ENCODE results near the gene BST1.

BST1 gene

GRCh38 chr4:15657366-15657765 is 45.5 kb upstream of the BST1 start:
- no peak for DNase-seq (ENCODE audit: extremely low read depth, low read depth)
- no peak for TF ChIP-seq CTCF (IDR thresholded peaks at IDR 0.05; ENCODE audit: low read depth, low read length)

DNA sequence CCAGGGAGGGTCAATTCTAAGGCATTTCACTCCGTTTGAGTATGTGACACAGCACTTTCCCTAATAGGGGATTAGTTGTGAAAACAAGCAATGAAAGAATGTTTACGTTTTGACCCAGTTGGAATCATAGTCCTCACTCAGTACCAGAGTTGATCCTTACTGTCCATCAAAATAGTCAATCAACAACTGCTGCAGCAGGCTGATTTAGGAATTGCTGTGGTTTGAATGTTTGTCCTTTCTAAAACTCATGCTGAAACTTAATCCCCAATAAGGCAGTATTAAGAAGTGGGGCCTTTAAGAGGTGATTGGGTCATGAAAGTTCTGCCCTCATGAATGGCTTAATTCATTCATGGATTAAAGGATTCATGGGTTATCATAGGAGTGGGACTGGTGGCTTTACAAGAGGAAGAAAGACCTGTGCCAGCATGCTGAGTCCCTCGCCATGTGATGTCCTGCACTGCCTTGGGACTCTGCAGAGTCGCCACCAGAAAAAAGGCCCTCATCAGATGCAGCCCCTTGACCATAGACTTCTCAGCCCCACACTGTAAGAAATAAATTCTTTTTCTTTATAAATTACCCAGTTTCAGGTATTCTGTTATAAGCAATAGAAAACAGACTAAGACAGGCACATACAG is 44.6 kb upstream of the BST1 start:
- no peak for DNase-seq (ENCODE audit: extremely low read depth, low read depth)
- no peak for TF ChIP-seq CTCF (IDR thresholded peaks at IDR 0.05; ENCODE audit: low read depth, low read length)

DNA sequence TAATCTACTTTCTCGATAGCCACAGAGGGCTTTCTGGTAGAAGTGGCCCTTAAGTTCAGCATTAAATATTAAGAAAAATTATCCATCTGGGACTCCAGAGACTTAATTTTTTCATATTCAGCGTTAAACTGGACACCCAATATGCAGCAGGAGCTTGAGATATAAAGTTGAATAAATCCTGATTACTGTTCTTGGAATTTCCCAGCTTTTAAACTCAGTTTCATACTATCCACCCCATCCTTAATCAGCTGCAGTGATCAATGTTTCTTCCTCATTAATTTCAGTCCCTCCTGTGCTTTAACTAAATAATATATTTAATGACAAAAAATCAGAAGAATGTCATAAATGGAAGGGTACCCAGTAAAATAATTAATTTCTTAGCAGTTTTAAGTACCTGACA is 44.1 kb upstream of the BST1 start:
- no peak for DNase-seq (ENCODE audit: extremely low read depth, low read depth)
- no peak for TF ChIP-seq CTCF (IDR thresholded peaks at IDR 0.05; ENCODE audit: low read depth, low read length)

DNA sequence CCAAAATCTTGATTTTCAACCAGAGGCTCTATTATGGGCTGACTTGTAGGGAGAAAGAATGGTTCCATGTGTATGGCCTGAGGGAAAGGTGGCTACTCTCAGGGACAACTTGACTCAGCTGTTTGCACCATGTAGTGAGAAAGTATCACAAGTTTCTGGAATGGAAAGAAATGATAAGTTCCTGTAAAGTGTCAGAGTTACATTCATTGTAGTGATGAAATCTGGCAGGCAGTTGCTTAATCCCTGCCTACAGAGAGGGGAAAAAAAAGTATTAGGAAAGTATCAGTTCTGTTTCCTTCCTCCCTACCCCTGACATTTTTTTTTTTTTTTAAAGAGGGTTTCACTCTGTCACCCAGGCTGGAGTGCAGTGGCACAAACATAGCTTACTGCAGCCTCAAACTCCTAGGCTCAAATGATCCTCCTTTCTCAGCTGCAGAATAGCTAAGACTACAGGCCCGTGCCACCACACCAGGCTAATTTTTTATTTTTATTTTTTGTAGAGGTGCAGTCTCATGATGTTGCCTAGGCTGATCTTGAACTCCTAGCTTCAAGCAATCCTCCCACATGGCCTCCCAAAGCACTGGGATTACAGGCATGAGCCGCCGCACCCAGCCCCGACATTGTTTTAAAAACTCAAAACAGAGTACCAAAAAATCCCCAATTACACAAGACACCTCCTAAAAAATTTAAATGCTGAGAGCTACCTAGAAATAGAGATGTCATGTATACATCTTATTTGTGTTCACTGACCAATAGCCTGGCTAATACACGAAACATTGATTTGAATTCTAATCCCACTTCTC is 42.9 kb upstream of the BST1 start:
- no peak for DNase-seq (ENCODE audit: extremely low read depth, low read depth)
- TF ChIP-seq CTCF (IDR thresholded peaks at IDR 0.05; ENCODE audit: low read depth, low read length) = no peak

DNA sequence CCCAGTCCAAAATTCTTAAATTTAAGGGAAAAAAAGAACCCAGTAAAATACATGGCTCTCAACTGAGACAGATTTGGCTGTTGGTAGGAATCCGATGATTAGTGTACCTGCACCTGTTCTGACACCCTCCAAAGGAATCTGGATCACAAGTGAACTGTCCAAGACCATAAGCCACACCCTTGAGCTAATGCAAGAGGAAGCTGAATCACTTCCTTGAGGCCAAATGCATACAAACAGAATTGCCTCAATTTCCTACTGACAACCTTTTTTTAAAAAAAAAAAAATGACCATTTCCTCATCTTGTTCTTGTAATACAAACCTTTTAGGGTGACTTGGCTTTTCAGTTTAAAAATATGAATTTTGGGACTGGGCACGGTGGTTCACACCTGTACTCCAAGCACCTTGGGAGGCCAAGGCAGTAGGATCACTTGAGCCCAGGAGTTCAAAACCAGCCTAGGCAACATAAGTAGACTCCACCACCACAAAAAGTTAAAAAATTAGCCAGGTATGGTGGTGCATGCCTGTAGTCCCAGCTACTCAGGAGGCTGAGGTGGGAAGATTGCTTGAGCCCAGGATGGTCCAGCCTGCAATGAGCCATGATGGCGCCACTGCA is 37.0 kb upstream of the BST1 start:
- TF ChIP-seq CTCF (IDR thresholded peaks at IDR 0.05; ENCODE audit: low read depth, low read length) = no peak
- DNase-seq (ENCODE audit: extremely low read depth, low read depth) = no peak

DNA sequence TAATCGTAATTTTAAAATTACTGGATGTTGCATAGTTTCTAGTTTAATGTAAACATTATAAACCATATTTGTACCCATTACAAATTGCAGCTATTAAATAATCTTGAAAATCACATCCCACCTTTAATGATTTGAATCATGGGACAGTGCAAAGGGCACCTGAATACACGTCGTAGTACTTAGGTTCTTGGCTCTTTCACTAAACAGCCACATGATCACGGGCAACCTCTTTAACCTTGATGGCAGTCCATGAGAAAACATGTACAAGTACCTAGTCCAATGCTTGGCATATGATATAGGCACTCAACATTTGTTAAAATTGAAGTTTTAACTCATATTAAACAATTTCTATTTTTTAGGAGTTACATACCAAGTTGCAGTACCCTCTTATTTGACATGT is 35.9 kb upstream of the BST1 start:
- DNase-seq (ENCODE audit: extremely low read depth, low read depth) = no peak
- no peak for TF ChIP-seq CTCF (IDR thresholded peaks at IDR 0.05; ENCODE audit: low read depth, low read length)
